Measurements from ENCODE around the gene LCK. TPM values are rescaled to one million over a fixed set of nuclear protein-coding genes. Genes with fewer than 3 reads are reported as not detected.

Gene LCK
- total and polyA plus RNA-seq, 10 of the 15 experiments (the other 5 are each of a cell fraction or from before 2014, with no cell fraction given): 31.5 to 173 (median 119) TPM

DNA sequence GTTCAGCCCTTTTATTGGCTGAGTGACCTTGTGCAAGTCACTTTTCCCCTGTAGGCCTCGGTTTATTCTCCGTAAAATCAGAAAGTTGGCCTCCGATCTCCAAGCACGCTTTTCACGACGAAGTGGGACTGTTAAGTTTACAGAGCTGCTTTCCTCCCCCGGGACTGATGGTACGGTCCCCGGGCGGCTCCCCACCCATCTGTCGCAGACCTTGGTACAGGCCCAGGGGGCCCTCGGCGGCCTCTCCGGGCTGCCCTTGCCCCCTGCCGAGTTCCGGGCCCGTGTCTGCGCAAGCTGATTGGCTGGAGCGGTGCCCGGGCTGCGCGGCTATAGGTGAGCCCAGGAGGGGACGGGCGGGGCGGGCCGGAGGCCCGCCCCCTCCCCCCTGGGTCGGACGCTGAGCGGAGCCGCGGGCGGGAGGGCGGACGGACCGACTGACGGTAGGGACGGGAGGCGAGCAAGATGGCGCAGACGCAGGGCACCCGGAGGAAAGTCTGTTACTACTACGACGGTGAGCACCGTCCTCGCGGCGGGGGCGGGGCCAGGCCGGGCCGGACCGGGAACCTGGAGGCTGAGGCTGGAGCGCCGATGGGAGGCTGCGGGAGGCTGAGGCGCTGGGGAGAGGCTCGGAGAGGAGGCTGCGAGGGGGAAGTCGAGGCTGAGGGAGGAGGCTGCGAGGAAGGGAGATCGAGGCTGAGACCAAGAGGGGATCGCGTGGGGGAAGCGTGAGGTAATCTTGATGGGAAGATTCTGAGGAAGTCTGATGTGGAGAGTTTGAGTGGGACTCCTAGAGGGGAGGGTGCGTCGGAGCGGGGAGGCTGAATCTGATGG, 40.9 kb downstream of the LCK start, which contains the start of gene HDAC1 (continued):
- TF ChIP-seq SUPT20H (IDR thresholded peaks at IDR 0.05; ENCODE audit: borderline replicate concordance, control insufficient read depth, low read depth, low read length) (no peak), SREBF1 (IDR thresholded peaks at IDR 0.05; ENCODE audit: low read length) (peak; percentile 95), EP300 (IDR thresholded peaks at IDR 0.05; ENCODE audit: borderline replicate concordance in 1 of 2, control insufficient read depth in 1 of 2, low read depth in 2 of 2, low read length in 2 of 2) (peak in 1 of 2 experiments; percentile 34; a peak in 1 of 4 replicates), BACH1 (IDR thresholded peaks at IDR 0.05; ENCODE audit: borderline replicate concordance) (peak; percentile 50; the same call in 1 of the 2 replicates), ZNF217 (IDR thresholded peaks at IDR 0.05) (peak; percentile 79; the same call in 1 of the 2 replicates), EED (IDR thresholded peaks at IDR 0.05; ENCODE audit: low read depth) (0 out of 2 replicates have a peak, but pooled peaks have one; percentile 59), BCL11A (IDR thresholded peaks at IDR 0.05; ENCODE audit: low read depth, low read length) (0 out of 2 replicates have a peak, but pooled peaks have one; percentile 11), CHD1 (IDR thresholded peaks at IDR 0.05; ENCODE audit: low read depth, low read length) (peak; percentile 98), RUNX3 (IDR thresholded peaks at IDR 0.05; ENCODE audit: low read length) (0 out of 2 replicates have a peak, but pooled peaks have one; percentile 1), CBFB (IDR thresholded peaks at IDR 0.05; ENCODE audit: low read depth) (no peak; the same call in 1 of the 2 replicates), MEF2A (IDR thresholded peaks at IDR 0.05; ENCODE audit: insufficient read depth, low read depth, low read length) (no peak), STAT1 (conservative IDR thresholded peaks at IDR 0.05) (no peak), FOXK2 (IDR thresholded peaks at IDR 0.05) (peak; percentile 96), ATF7 (IDR thresholded peaks at IDR 0.05; ENCODE audit: low read depth) (peak; percentile 98), CBX3 (IDR thresholded peaks at IDR 0.05; ENCODE audit: borderline replicate concordance, low read depth) (no peak), CHD2 (IDR thresholded peaks at IDR 0.05; ENCODE audit: borderline replicate concordance, low read depth, low read length) (peak; percentile 59), CBX5 (IDR thresholded peaks at IDR 0.05; ENCODE audit: low read depth) (0 out of 2 replicates have a peak, but pooled peaks have one; percentile 14)
- TF ChIP-seq, protein P1, sequence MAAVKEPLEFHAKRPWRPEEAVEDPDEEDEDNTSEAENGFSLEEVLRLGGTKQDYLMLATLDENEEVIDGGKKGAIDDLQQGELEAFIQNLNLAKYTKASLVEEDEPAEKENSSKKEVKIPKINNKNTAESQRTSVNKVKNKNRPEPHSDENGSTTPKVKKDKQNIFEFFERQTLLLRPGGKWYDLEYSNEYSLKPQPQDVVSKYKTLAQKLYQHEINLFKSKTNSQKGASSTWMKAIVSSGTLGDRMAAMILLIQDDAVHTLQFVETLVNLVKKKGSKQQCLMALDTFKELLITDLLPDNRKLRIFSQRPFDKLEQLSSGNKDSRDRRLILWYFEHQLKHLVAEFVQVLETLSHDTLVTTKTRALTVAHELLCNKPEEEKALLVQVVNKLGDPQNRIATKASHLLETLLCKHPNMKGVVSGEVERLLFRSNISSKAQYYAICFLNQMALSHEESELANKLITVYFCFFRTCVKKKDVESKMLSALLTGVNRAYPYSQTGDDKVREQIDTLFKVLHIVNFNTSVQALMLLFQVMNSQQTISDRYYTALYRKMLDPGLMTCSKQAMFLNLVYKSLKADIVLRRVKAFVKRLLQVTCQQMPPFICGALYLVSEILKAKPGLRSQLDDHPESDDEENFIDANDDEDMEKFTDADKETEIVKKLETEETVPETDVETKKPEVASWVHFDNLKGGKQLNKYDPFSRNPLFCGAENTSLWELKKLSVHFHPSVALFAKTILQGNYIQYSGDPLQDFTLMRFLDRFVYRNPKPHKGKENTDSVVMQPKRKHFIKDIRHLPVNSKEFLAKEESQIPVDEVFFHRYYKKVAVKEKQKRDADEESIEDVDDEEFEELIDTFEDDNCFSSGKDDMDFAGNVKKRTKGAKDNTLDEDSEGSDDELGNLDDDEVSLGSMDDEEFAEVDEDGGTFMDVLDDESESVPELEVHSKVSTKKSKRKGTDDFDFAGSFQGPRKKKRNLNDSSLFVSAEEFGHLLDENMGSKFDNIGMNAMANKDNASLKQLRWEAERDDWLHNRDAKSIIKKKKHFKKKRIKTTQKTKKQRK (IDR thresholded peaks at IDR 0.05; ENCODE audit: low read depth, low read length): no peak
- TF ChIP-seq, protein P2, sequence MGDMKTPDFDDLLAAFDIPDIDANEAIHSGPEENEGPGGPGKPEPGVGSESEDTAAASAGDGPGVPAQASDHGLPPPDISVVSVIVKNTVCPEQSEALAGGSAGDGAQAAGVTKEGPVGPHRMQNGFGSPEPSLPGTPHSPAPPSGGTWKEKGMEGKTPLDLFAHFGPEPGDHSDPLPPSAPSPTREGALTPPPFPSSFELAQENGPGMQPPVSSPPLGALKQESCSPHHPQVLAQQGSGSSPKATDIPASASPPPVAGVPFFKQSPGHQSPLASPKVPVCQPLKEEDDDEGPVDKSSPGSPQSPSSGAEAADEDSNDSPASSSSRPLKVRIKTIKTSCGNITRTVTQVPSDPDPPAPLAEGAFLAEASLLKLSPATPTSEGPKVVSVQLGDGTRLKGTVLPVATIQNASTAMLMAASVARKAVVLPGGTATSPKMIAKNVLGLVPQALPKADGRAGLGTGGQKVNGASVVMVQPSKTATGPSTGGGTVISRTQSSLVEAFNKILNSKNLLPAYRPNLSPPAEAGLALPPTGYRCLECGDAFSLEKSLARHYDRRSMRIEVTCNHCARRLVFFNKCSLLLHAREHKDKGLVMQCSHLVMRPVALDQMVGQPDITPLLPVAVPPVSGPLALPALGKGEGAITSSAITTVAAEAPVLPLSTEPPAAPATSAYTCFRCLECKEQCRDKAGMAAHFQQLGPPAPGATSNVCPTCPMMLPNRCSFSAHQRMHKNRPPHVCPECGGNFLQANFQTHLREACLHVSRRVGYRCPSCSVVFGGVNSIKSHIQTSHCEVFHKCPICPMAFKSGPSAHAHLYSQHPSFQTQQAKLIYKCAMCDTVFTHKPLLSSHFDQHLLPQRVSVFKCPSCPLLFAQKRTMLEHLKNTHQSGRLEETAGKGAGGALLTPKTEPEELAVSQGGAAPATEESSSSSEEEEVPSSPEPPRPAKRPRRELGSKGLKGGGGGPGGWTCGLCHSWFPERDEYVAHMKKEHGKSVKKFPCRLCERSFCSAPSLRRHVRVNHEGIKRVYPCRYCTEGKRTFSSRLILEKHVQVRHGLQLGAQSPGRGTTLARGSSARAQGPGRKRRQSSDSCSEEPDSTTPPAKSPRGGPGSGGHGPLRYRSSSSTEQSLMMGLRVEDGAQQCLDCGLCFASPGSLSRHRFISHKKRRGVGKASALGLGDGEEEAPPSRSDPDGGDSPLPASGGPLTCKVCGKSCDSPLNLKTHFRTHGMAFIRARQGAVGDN (IDR thresholded peaks at IDR 0.05): peak; percentile 87
- TF ChIP-seq, protein P3, sequence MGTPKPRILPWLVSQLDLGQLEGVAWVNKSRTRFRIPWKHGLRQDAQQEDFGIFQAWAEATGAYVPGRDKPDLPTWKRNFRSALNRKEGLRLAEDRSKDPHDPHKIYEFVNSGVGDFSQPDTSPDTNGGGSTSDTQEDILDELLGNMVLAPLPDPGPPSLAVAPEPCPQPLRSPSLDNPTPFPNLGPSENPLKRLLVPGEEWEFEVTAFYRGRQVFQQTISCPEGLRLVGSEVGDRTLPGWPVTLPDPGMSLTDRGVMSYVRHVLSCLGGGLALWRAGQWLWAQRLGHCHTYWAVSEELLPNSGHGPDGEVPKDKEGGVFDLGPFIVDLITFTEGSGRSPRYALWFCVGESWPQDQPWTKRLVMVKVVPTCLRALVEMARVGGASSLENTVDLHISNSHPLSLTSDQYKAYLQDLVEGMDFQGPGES (IDR thresholded peaks at IDR 0.05): peak; percentile 71; the same call in 1 of the 2 replicates
